Measurements from ENCODE around the gene BSPRY. TPM values are rescaled to one million over a fixed set of nuclear protein-coding genes. Genes with fewer than 3 reads are reported as not detected.
A peak's percentile ranks its signal among the peaks of the same experiment; 100 is the strongest.

The BSPRY gene
- total and polyA plus RNA-seq, 2 donors (not counting 1 experiment from before 2014, with no cell fraction given), result 0.42 to 0.59 TPM

GRCh38 chr9:113326230-113326629, 23.1 kb upstream of the BSPRY start:
- Histone ChIP-seq H3K9ac (ENCODE audit: low read length) (no peak overlapping the region), H3K36me3 (replicated peaks in 1 of 2; ENCODE audit: control extremely low read depth in 1 of 2, control insufficient read depth in 1 of 2, extremely low read depth in 1 of 2, insufficient read depth in 2 of 2, low read length in 1 of 2) (no peaks in the 10 kb centered on the region), H4K20me1 (ENCODE audit: control insufficient read depth, insufficient read depth, low read length, poor library complexity, severe bottlenecking) (no peaks in the 10 kb centered on the region), H2AFZ (ENCODE audit: insufficient read depth, low read depth, low read length, poor library complexity, severe bottlenecking) (no peak overlapping the region), H3K4me1 (ENCODE audit: control insufficient read depth in 2 of 2, insufficient read depth in 2 of 2, low read length in 2 of 2) (no peaks in the 10 kb centered on the region), H3K9me3 (ENCODE audit: control extremely low read depth in 1 of 3, control insufficient read depth in 2 of 3, insufficient read depth in 1 of 3, low read length in 2 of 3) (no peaks in the 10 kb centered on the region), H3K79me2 (ENCODE audit: control insufficient read depth, insufficient read depth, low read length) (no peaks in the 10 kb centered on the region), H3K4me3 (ENCODE audit: control extremely low read depth in 1 of 5, extremely low read depth in 1 of 5, insufficient read depth in 1 of 5, low read depth in 2 of 5, low read length in 4 of 5) (no peak overlapping the region), H3K4me2 (replicated peaks; ENCODE audit: low read depth, low read length, poor library complexity, severe bottlenecking) (no peak overlapping the region), H3K27ac (ENCODE audit: low read length in 2 of 2) (no peak overlapping the region), H3K27me3 (replicated peaks in 1 of 4; ENCODE audit: control extremely low read depth in 1 of 4, control insufficient read depth in 3 of 4, insufficient read depth in 4 of 4, low read length in 3 of 4) (no peaks in the 10 kb centered on the region)
- intact Hi-C loops (cut with micrococcal nuclease), result no loop called here
- H3K27ac Mint-ChIP-seq, result no peak overlapping the region
- POLR2A ChIA-PET, result no interaction called here
- H3K27me3 Mint-ChIP-seq, result no peaks in the 10 kb centered on the region
- 97% methylated on average over 3 of the region's 4 CpGs for WGBS (ENCODE audit: insufficient coverage)
- CTCF ChIA-PET, result no interaction called here
- H3K4me1 Mint-ChIP-seq, result no peaks in the 10 kb centered on the region
- no peak overlapping the region for H3K4me3 Mint-ChIP-seq
- TF ChIP-seq EZH2 (IDR thresholded peaks at IDR 0.05; ENCODE audit: borderline replicate concordance, insufficient read depth, low read depth, low read length, poor library complexity, severe bottlenecking) (no peak), CTCF (IDR thresholded peaks at IDR 0.05) (peak; percentile 7)
- no peak for ATAC-seq (ENCODE audit: low read depth)
- DNase-seq, result no peak
- no peaks in the 10 kb centered on the region for H3K9me3 Mint-ChIP-seq (ENCODE audit: insufficient read depth)

GRCh38 chr9:113328045-113328782, 21.1 kb upstream of the BSPRY start:
- H3K27ac Mint-ChIP-seq, result no peak overlapping the region
- WGBS (ENCODE audit: insufficient coverage), result no CpG with 5 or more reads among the region's 3 CpGs
- no peaks in the 10 kb centered on the region for H3K9me3 Mint-ChIP-seq (ENCODE audit: insufficient read depth)
- no peaks in the 10 kb centered on the region for H3K4me1 ChIP-seq (ENCODE audit: control insufficient read depth in 2 of 2, insufficient read depth in 2 of 2, low read length in 2 of 2)
- no peak overlapping the region for H3K4me2 ChIP-seq (replicated peaks; ENCODE audit: low read depth, low read length, poor library complexity, severe bottlenecking)
- ChIA-PET POLR2A (no interaction called here), CTCF (no interaction called here)
- TF ChIP-seq CTCF (IDR thresholded peaks at IDR 0.05) (no peak), EZH2 (IDR thresholded peaks at IDR 0.05; ENCODE audit: borderline replicate concordance, insufficient read depth, low read depth, low read length, poor library complexity, severe bottlenecking) (no peak)
- no peak overlapping the region for H2AFZ ChIP-seq (ENCODE audit: insufficient read depth, low read depth, low read length, poor library complexity, severe bottlenecking)
- H3K27ac ChIP-seq (ENCODE audit: low read length in 2 of 2), result no peak overlapping the region
- H3K79me2 ChIP-seq (ENCODE audit: control insufficient read depth, insufficient read depth, low read length), result no peaks in the 10 kb centered on the region
- H3K9me3 ChIP-seq (ENCODE audit: control extremely low read depth in 1 of 3, control insufficient read depth in 2 of 3, insufficient read depth in 1 of 3, low read length in 2 of 3), result no peaks in the 10 kb centered on the region
- H3K27me3 ChIP-seq (replicated peaks in 1 of 4; ENCODE audit: control extremely low read depth in 1 of 4, control insufficient read depth in 3 of 4, insufficient read depth in 4 of 4, low read length in 3 of 4), result no peaks in the 10 kb centered on the region
- no peak for ATAC-seq (ENCODE audit: low read depth)
- no peak overlapping the region for H3K4me3 Mint-ChIP-seq
- no peaks in the 10 kb centered on the region for H3K36me3 ChIP-seq (replicated peaks in 1 of 2; ENCODE audit: control extremely low read depth in 1 of 2, control insufficient read depth in 1 of 2, extremely low read depth in 1 of 2, insufficient read depth in 2 of 2, low read length in 1 of 2)
- H3K4me1 Mint-ChIP-seq, result no peaks in the 10 kb centered on the region
- no peak for DNase-seq
- no peaks in the 10 kb centered on the region for H4K20me1 ChIP-seq (ENCODE audit: control insufficient read depth, insufficient read depth, low read length, poor library complexity, severe bottlenecking)
- H3K27me3 Mint-ChIP-seq, result no peaks in the 10 kb centered on the region
- intact Hi-C loops (cut with micrococcal nuclease), result no loop called here
- H3K9ac ChIP-seq (ENCODE audit: low read length), result no peak overlapping the region
- H3K4me3 ChIP-seq (ENCODE audit: control extremely low read depth in 1 of 5, extremely low read depth in 1 of 5, insufficient read depth in 1 of 5, low read depth in 2 of 5, low read length in 4 of 5), result no peak overlapping the region

All from B cell (primary cell).